Activated T-cell treated with anti-CD3 and anti-CD28 coated beads for 1 hour (primary cell): Measurements from ENCODE around the gene EIF2B1.

Experiments
- DNase-seq: peaks from one replicate; pipeline ENCODE4 v3.0.0-alpha.2; 2020; ENCODE audit warnings: low read depth

The EIF2B1 gene

GRCh38 chr12:123633379-123634141 lies at the start of gene EIF2B1, which contains the start of gene GTF2H3:
Gene EIF2B1, minus strand, starts transcription at chr12:123633686. Its CDS starts 129 bp downstream, at chr12:123633557.
Gene GTF2H3, plus strand, starts transcription at chr12:123633829. Its CDS starts 31 bp downstream, at chr12:123633860.
- peak; percentile 91 for DNase-seq

- DNase-seq = no peak
Measured at GRCh38 chr12:123681605-123682004, 48.1 kb upstream of the EIF2B1 start.

- DNase-seq = no peak
Measured at GRCh38 chr12:123678981-123679380, 45.5 kb upstream of the EIF2B1 start.

GRCh38 chr12:123676616-123677320 lies 43.3 kb upstream of the EIF2B1 start:
- no peak for DNase-seq

GRCh38 chr12:123675436-123675835 lies 42.0 kb upstream of the EIF2B1 start:
- no peak for DNase-seq

- no peak for DNase-seq
Measured at GRCh38 chr12:123671876-123672275, 38.4 kb upstream of the EIF2B1 start.

GRCh38 chr12:123670882-123671728 lies 37.6 kb upstream of the EIF2B1 start, which contains the start of gene TCTN2:
Gene TCTN2, plus strand, starts transcription at chr12:123671113. Its CDS starts 128 bp downstream, at chr12:123671241.
- peak; percentile 93 for DNase-seq

GRCh38 chr12:123667771-123668170 lies 34.3 kb upstream of the EIF2B1 start:
- no peak for DNase-seq

GRCh38 chr12:123659996-123660727 lies 26.7 kb upstream of the EIF2B1 start:
- DNase-seq = no peak

GRCh38 chr12:123657211-123657610 lies 23.7 kb upstream of the EIF2B1 start:
- no peak for DNase-seq

GRCh38 chr12:123656392-123656791 lies 22.9 kb upstream of the EIF2B1 start:
- no peak for DNase-seq

- no peak for DNase-seq
Measured at GRCh38 chr12:123655420-123655819, 21.9 kb upstream of the EIF2B1 start.

GRCh38 chr12:123654129-123654701 lies 20.7 kb upstream of the EIF2B1 start:
- DNase-seq = no peak

- DNase-seq = no peak
Measured at GRCh38 chr12:123648401-123648800, 14.9 kb upstream of the EIF2B1 start.

GRCh38 chr12:123645878-123646277 lies 12.4 kb upstream of the EIF2B1 start:
- DNase-seq = no peak

- no peak for DNase-seq
Measured at GRCh38 chr12:123645380-123645779, 11.9 kb upstream of the EIF2B1 start.

GRCh38 chr12:123643911-123644310 lies 10.4 kb upstream of the EIF2B1 start:
- no peak for DNase-seq

- DNase-seq = no peak
Measured at GRCh38 chr12:123634142-123634561, 666 bp upstream of the EIF2B1 start.

- DNase-seq = no peak
Measured at GRCh38 chr12:123621619-123622530, 11.6 kb downstream of the EIF2B1 start.

- no peak for DNase-seq
Measured at GRCh38 chr12:123621101-123621500, 12.4 kb downstream of the EIF2B1 start.
